Activated T-helper 1 cell treated with anti-CD3 and anti-CD28 coated beads, Interleukin-12 subunit alpha, Interleukin-12 subunit beta, Interleukin-2, Interleukin-4 antibody, amounts not matched to agents 30 ng/mL and 10 ng/mL and 1 ng/mL, durations not matched to agents 14 hours and 24 hours and 36 hours (primary cell): Measurements from ENCODE around the gene CSNK1G1. TPM values are rescaled to one million over a fixed set of nuclear protein-coding genes. Genes with fewer than 3 reads are reported as not detected.
"Not testable (repeated sequence)": the region's sequence is repeated elsewhere in the genome, so short reads cannot be mapped to it uniquely, and the experiment has no call there.

Source experiments
- DNase-seq: peaks from one replicate; pipeline ENCODE4 v3.0.0; 2021; ENCODE audit warnings: low spot score
- H3K27ac Mint-ChIP-seq: one replicate; pipeline ENCODE4 v1.8.0; 2021; ENCODE audit warnings: mild to moderate bottlenecking, mixed read lengths
- H3K27me3 Mint-ChIP-seq: one replicate; pipeline ENCODE4 v1.8.0; 2022; ENCODE audit warnings: mild to moderate bottlenecking, moderate library complexity, mixed read lengths; ENCODE audit not compliant: insufficient read depth
- H3K36me3 Mint-ChIP-seq: one replicate; pipeline ENCODE4 v1.8.0; 2021; ENCODE audit warnings: low read depth, mixed read lengths
- H3K4me1 Mint-ChIP-seq: one replicate; pipeline ENCODE4 v1.8.0; 2021; ENCODE audit warnings: low read depth, mixed read lengths
- H3K4me3 Mint-ChIP-seq: one replicate; pipeline ENCODE4 v1.8.0; 2021; ENCODE audit warnings: mild to moderate bottlenecking, moderate library complexity, mixed read lengths
- H3K9me3 Mint-ChIP-seq: one replicate; pipeline ENCODE4 v1.8.0; 2021; ENCODE audit warnings: mixed read lengths
- intact Hi-C: fragments of 100-400 bp; cut with micrococcal nuclease; formaldehyde crosslinking; loops from one replicate; pipeline ENCODE4 v1.15.1; 2024
- total RNA-seq: library from RNA; stranded (reverse); gene quantifications from 2 replicates; pipeline ENCODE4 v1.2.3, GENCODE V29; 2022

The CSNK1G1 gene
- total RNA-seq, 1 donor from 2014 or later = 31.3 TPM

DNA sequence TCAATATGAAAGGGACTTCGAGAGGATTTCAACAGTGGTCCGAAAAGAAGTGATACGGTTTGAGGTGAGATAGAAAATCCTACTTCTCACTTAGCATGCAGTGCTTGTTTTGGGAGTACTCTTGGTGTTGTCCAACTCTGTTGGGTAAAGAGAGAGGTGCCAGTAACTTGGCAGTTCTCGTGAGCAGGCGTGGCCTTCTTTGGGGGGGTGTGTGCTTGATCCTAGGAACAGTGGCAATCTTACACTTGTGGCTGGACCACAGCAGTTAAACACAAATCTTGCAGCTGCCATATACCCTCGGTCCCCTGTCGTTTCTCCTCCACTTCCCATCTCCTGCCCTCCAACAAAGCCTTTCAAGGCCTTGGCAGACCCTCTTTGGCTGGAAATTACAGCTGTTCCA, 219.6 kb downstream of the CSNK1G1 start:
- H3K4me3 Mint-ChIP-seq = no peak overlapping the region
- H3K4me1 Mint-ChIP-seq = no peaks in the 10 kb centered on the region
- intact Hi-C loops = no loop called here
- no peaks in the 10 kb centered on the region for H3K27me3 Mint-ChIP-seq
- peaks cover 36% of the 10 kb centered on the region for H3K36me3 Mint-ChIP-seq
- H3K27ac Mint-ChIP-seq = no peak overlapping the region
- DNase-seq = no peak
- H3K9me3 Mint-ChIP-seq = no peaks in the 10 kb centered on the region

DNA sequence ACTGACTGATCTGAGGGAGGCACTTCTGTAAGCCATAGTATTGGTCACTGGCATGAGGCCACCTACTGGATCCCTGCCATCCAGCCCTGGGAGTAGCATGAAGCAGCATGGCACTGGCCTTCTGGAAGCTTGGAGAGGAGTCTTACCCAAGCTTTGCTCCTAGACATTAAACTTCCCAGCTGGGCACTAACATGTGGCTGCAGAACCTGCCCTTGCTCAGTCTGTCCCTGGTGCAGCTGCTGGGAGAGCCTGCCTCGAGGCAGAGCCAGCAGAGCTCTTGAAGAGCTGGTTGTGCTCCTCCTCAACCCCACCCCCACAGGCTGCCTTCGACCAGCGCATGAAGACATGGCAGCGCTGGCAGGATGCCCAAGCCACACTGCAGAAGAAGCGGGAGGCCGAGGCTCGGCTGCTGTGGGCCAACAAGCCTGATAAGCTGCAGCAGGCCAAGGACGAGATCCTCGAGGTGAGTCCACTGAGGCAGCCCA, 221.6 kb downstream of the CSNK1G1 start:
- Mint-ChIP-seq H3K9me3 (no peaks in the 10 kb centered on the region), H3K4me1 (no peaks in the 10 kb centered on the region), H3K4me3 (no peak overlapping the region), H3K36me3 (peaks cover 42% of the 10 kb centered on the region), H3K27ac (no peak overlapping the region), H3K27me3 (no peaks in the 10 kb centered on the region)
- intact Hi-C loops = no loop called here
- DNase-seq = no peak

DNA sequence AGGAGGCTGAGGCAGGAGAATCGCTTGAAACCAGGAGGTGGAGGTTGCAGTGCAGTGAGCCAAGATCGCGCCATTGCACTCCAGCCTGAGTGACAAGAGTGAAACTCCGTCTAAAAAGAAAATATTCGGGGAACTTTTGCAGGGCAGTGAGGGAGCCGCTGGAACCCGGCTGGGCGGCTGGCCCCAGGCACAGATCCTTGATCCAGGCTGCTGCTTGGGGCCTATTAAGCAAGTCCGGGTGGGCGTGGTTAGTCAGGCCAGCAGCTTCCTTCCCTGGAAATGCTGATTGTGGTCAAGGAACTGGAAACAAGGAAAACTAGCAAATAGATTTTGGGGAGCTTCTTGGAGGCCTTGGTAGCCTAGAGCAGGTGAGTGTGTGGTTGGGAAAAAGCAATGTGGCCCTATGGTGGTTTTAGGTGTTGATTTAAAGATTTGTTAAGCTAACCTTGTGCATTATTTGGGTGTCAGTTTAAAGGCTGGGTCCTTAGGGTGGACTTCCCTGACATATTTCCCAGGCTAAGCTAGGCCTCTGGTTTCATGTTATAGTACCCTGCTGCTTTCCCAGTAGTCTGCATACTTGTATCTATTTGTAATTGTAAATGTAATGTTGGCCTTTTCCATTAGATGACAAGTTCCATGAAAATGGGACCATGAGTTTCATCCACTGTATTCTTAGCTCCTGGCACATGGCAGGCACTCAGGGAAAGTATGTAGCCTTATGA, 222.2 kb downstream of the CSNK1G1 start:
- intact Hi-C loops = no loop called here

GRCh38 chr15:64132217-64132616, 223.8 kb downstream of the CSNK1G1 start:
- Mint-ChIP-seq H3K27me3 (no peaks in the 10 kb centered on the region), H3K9me3 (no peaks in the 10 kb centered on the region), H3K27ac (no peak overlapping the region), H3K4me3 (no peak overlapping the region), H3K36me3 (peaks cover 48% of the 10 kb centered on the region), H3K4me1 (no peaks in the 10 kb centered on the region)
- intact Hi-C loops = no loop called here
- DNase-seq = no peak

More for the DNA sequence above, 222.2 kb downstream of the CSNK1G1 start:
- peaks cover 42% of the 10 kb centered on the region for H3K36me3 Mint-ChIP-seq
- H3K27me3 Mint-ChIP-seq = no peaks in the 10 kb centered on the region
- H3K4me3 Mint-ChIP-seq = no peak overlapping the region
- H3K4me1 Mint-ChIP-seq = no peaks in the 10 kb centered on the region
- DNase-seq = no peak
- H3K9me3 Mint-ChIP-seq = no peaks in the 10 kb centered on the region
- no peak overlapping the region for H3K27ac Mint-ChIP-seq

DNA sequence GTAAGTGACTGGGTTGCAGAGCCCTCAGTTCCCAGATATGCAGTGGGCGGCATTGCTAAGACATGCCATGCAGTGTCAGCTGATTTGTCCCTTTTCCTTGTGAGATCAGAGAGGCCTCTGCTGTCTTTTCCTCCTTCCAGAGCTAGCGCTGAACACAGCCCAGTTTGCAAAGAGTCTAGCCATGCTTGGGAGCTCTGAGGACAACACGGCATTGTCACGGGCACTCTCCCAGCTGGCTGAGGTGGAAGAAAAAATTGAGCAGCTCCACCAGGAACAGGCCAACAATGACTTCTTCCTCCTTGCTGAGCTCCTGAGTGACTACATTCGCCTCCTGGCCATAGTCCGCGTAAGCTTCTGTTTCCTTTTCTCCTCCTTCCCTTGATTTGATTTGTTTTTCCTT, 224.4 kb downstream of the CSNK1G1 start:
- Mint-ChIP-seq H3K4me1 (no peaks in the 10 kb centered on the region), H3K9me3 (no peaks in the 10 kb centered on the region), H3K4me3 (no peak overlapping the region), H3K27ac (no peak overlapping the region), H3K27me3 (no peaks in the 10 kb centered on the region), H3K36me3 (peaks cover 45% of the 10 kb centered on the region)
- no peak for DNase-seq
- intact Hi-C loops = no loop called here

GRCh38 chr15:64130159-64130558, 225.8 kb downstream of the CSNK1G1 start:
- no peaks in the 10 kb centered on the region for H3K27me3 Mint-ChIP-seq
- peaks cover 46% of the 10 kb centered on the region for H3K36me3 Mint-ChIP-seq
- intact Hi-C loops = no loop called here
- H3K27ac Mint-ChIP-seq = no peak overlapping the region
- no peaks in the 10 kb centered on the region for H3K9me3 Mint-ChIP-seq
- no peaks in the 10 kb centered on the region for H3K4me1 Mint-ChIP-seq
- no peak for DNase-seq
- H3K4me3 Mint-ChIP-seq = no peak overlapping the region

GRCh38 chr15:64127521-64128270, 228.3 kb downstream of the CSNK1G1 start:
- Mint-ChIP-seq H3K27me3 (no peaks in the 10 kb centered on the region), H3K36me3 (peaks cover 54% of the 10 kb centered on the region), H3K4me1 (no peaks in the 10 kb centered on the region), H3K27ac (no peak overlapping the region), H3K4me3 (no peak overlapping the region), H3K9me3 (no peaks in the 10 kb centered on the region)
- no peak for DNase-seq
- intact Hi-C loops = no loop called here

DNA sequence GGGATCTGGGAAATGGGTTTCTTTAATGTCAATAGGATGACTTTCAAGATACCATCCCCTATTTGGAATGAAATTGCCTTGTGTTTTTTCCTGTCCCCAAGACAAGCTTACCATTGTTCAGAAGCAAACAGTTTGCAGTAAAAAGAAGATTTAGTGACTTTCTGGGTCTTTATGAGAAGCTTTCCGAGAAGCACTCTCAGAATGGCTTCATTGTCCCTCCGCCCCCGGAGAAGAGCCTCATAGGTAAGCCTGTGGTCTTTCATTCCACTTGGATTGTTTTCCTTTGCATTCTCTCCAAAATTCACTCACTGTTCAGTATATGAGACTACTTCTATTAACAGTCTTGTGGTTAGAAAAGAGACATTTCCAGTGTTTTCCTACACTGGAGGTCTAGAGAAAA, 230.0 kb downstream of the CSNK1G1 start:
- Mint-ChIP-seq H3K36me3 (peaks cover 50% of the 10 kb centered on the region), H3K9me3 (no peaks in the 10 kb centered on the region), H3K27ac (no peak overlapping the region), H3K4me1 (no peaks in the 10 kb centered on the region), H3K27me3 (no peaks in the 10 kb centered on the region), H3K4me3 (no peak overlapping the region)
- DNase-seq = no peak
- intact Hi-C loops = no loop called here

GRCh38 chr15:64122936-64123351, 233.0 kb downstream of the CSNK1G1 start:
- Mint-ChIP-seq H3K36me3 (peaks cover 51% of the 10 kb centered on the region), H3K9me3 (no peaks in the 10 kb centered on the region), H3K27me3 (no peaks in the 10 kb centered on the region), H3K27ac (no peak overlapping the region), H3K4me1 (no peaks in the 10 kb centered on the region), H3K4me3 (no peak overlapping the region)
- intact Hi-C loops = no loop called here
- no peak for DNase-seq

DNA sequence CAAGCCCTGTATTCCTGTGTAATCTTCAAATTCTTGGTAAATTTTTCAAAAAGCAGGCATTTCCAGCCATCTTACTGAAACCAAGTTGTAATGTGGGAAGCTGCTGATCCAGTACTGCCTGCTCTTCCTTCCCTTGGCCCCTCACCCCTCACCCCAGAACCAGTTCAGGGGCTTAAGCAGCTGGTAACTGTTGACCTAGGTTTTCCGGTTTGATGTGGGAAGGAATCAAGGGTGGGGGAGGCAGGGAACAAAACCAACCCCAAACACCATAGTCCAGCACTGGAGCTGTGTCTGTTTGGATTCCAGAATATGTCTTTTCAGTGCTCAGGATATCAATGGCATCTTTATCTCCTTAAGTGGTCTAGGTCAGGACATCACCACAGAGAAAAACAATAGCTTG, 233.5 kb downstream of the CSNK1G1 start:
- intact Hi-C loops = no loop called here
- H3K27ac Mint-ChIP-seq = no peak overlapping the region
- no peaks in the 10 kb centered on the region for H3K27me3 Mint-ChIP-seq
- DNase-seq = no peak
- no peaks in the 10 kb centered on the region for H3K4me1 Mint-ChIP-seq
- H3K9me3 Mint-ChIP-seq = no peaks in the 10 kb centered on the region
- H3K4me3 Mint-ChIP-seq = no peak overlapping the region
- H3K36me3 Mint-ChIP-seq = peaks cover 49% of the 10 kb centered on the region

DNA sequence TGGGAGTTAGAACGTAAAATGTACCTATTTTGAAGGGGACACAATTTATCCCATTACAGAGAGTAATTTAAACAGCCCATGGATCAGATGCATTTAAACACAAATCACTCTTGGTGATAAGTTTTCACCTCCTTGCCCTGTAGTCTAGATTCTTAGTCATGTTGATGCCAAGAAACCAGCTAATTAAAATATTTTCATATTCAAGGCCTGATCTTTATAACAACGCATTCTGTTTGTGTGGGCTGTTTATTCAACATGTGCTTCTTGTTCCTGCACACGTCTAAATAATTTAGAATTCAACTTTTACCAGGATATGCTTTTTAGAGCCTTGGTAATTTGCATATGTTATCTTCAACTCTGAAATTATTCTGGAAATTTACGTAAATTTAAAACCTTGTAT, 234.4 kb downstream of the CSNK1G1 start:
- peaks cover 5% of the 10 kb centered on the region for H3K4me1 Mint-ChIP-seq
- DNase-seq = no peak
- peaks cover 46% of the 10 kb centered on the region for H3K36me3 Mint-ChIP-seq
- no peak overlapping the region for H3K4me3 Mint-ChIP-seq
- H3K27ac Mint-ChIP-seq = no peak overlapping the region
- peaks cover 2% of the 10 kb centered on the region for H3K27me3 Mint-ChIP-seq
- intact Hi-C loops = no loop called here
- H3K9me3 Mint-ChIP-seq = no peaks in the 10 kb centered on the region

DNA sequence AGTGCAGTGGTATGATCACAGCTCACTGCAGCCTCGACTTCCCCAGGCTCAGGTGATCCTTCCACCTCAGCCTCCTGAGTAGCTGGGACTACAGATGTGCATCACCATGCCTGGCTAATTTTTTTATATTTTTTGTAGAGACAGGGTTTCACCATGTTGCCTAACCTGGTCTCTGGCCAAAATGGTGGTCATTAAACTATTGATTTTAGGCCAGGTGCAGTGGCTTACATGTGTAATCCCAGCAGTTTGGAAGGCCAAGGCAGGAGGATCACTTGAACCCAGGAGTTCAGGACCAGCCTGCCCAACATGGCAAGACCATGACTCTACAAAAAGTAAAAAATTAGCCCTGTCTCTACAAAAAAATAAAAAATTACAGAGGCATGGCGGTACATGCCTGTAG, 235.7 kb downstream of the CSNK1G1 start:
- H3K4me3 Mint-ChIP-seq, H3K4me1 Mint-ChIP-seq, H3K27ac Mint-ChIP-seq, intact Hi-C loops, H3K9me3 Mint-ChIP-seq, DNase-seq, H3K27me3 Mint-ChIP-seq: not testable (repeated sequence)
- H3K36me3 Mint-ChIP-seq = peaks cover 38% of the 10 kb centered on the region

- H3K9me3 Mint-ChIP-seq = no peaks in the 10 kb centered on the region
- H3K27ac Mint-ChIP-seq = no peak overlapping the region
- peaks cover 2% of the 10 kb centered on the region for H3K27me3 Mint-ChIP-seq
- no peak overlapping the region for H3K4me3 Mint-ChIP-seq
- peaks cover 38% of the 10 kb centered on the region for H3K36me3 Mint-ChIP-seq
- peaks cover 5% of the 10 kb centered on the region for H3K4me1 Mint-ChIP-seq
- DNase-seq = no peak
- intact Hi-C loops = no loop called here
These were observed 238.1 kb downstream of the CSNK1G1 start for GRCh38 chr15:64117759-64118487.
